IMR-90 (cell line): ENCODE data around the gene DPP8. TPM values are rescaled to one million over a fixed set of nuclear protein-coding genes. Genes with fewer than 3 reads are reported as not detected.

Source experiments
- ATAC-seq: fragments of 200-7000 bp; cut with Tn5 transposase; 2 replicates; pipeline ENCODE4 v1.9.1; 2020; ENCODE audit warnings: low read depth, mild to moderate bottlenecking, moderate library complexity
- Bru-seq: library from RNA; stranded (reverse); fragments of 400-500 nt; gene quantifications from one replicate; lab custom pipeline; 2021; lab: Mats Ljungman, UMichigan
- BruChase-seq, 2 experiments: library from RNA; stranded (reverse); fragments of 400-500 nt; gene quantifications; one replicate each; lab custom pipeline; 2021; lab: Mats Ljungman, UMichigan
- BruUV-seq: library from RNA; stranded (reverse); fragments of 400-500 nt; replicated peaks from 2 replicates; lab custom pipeline; 2021; lab: Mats Ljungman, UMichigan
- CTCF ChIA-PET: fragments of 300-600 bp; formaldehyde crosslinking; extraction: SDS; loops from one replicate; lab custom pipeline; 2021; ENCODE audit warnings: antibody characterized with exemption; lab: Yijun Ruan, JAX
- POLR2A ChIA-PET: fragments of 300-600 bp; sonication (Branson Sonifier 250); formaldehyde crosslinking; loops from one replicate; lab custom pipeline; 2022; ENCODE audit warnings: antibody characterized with exemption; ENCODE audit not compliant: unreplicated experiment; lab: Charles Lee
- DNase-seq: peaks from one replicate; pipeline ENCODE4 v3.0.0; 2013
- H2AFZ ChIP-seq: replicated peaks from 2 replicates; pipeline ENCODE3; 2013; ENCODE audit warnings: low read length, mild to moderate bottlenecking; ENCODE audit not compliant: poor library complexity
- H2AK5ac ChIP-seq: 2 replicates; pipeline ENCODE4 v1.6.1; 2013; ENCODE audit warnings: low read depth, low read length, inconsistent platforms
- H2AK9ac ChIP-seq: replicated peaks from 2 replicates; pipeline ENCODE3; 2013; ENCODE audit warnings: mild to moderate bottlenecking, low read depth, low read length, moderate library complexity; ENCODE audit not compliant: poor library complexity
- H2BK120ac ChIP-seq: 2 replicates; pipeline ENCODE4 v1.6.1; 2013; ENCODE audit warnings: low read depth, low read length, inconsistent platforms
- H2BK15ac ChIP-seq: 3 replicates; pipeline ENCODE4 v1.6.1; 2013; ENCODE audit warnings: low read depth, low read length, inconsistent platforms
- H2BK20ac ChIP-seq: 2 replicates; pipeline ENCODE4 v1.6.1; 2013; ENCODE audit warnings: low read depth, mild to moderate bottlenecking, inconsistent platforms, low read length, moderate library complexity
- H2BK5ac ChIP-seq: 2 replicates; pipeline ENCODE4 v1.6.1; 2013; ENCODE audit warnings: mild to moderate bottlenecking, low read depth, low read length, inconsistent platforms; ENCODE audit not compliant: poor library complexity, severe bottlenecking
- H3K14ac ChIP-seq: replicated peaks from 2 replicates; pipeline ENCODE4 v1.6.1; 2013; ENCODE audit warnings: low read depth, low read length, inconsistent platforms
- H3K18ac ChIP-seq: 2 replicates; pipeline ENCODE4 v1.6.1; 2013; ENCODE audit warnings: low read depth, low read length, control low read depth
- H3K23ac ChIP-seq: 2 replicates; pipeline ENCODE4 v1.6.1; 2013; ENCODE audit warnings: low read depth, low read length, inconsistent platforms
- H3K27ac ChIP-seq: 2 replicates; pipeline ENCODE4 v1.5.1; 2013; ENCODE audit warnings: mild to moderate bottlenecking, control low read depth, low read length; ENCODE audit not compliant: insufficient read depth
- H3K27me3 ChIP-seq: 2 replicates; pipeline ENCODE4 v1.6.1; 2013; ENCODE audit warnings: low read length; ENCODE audit not compliant: control insufficient read depth, insufficient read depth
- H3K36me3 ChIP-seq: 2 replicates; pipeline ENCODE4 v1.6.1; 2013; ENCODE audit warnings: low read length, mixed read lengths; ENCODE audit not compliant: control insufficient read depth, insufficient read depth
- H3K4ac ChIP-seq: 2 replicates; pipeline ENCODE4 v1.6.1; 2013; ENCODE audit warnings: low read depth, low read length, inconsistent platforms
- H3K4me1 ChIP-seq: 2 replicates; pipeline ENCODE4 v1.6.1; 2013; ENCODE audit warnings: low read length, mixed read lengths; ENCODE audit not compliant: control insufficient read depth, insufficient read depth
- H3K4me2 ChIP-seq: 2 replicates; pipeline ENCODE4 v1.6.1; 2013; ENCODE audit warnings: low read depth, mild to moderate bottlenecking, control low read depth, low read length, moderate library complexity
- H3K4me3 ChIP-seq: 2 replicates; pipeline ENCODE4 v1.5.1; 2013; ENCODE audit warnings: low read depth, mild to moderate bottlenecking, control low read depth, low read length, moderate library complexity; ENCODE audit not compliant: insufficient read depth
- H3K56ac ChIP-seq: 2 replicates; pipeline ENCODE4 v1.6.1; 2013; ENCODE audit warnings: low read length, inconsistent platforms; ENCODE audit not compliant: insufficient read depth; ENCODE audit errors: extremely low read depth
- H3K79me1 ChIP-seq, 2 experiments: 2 replicates each; pipeline ENCODE4 v1.6.1; 2013; ENCODE audit warnings: low read length in 2 of 2, inconsistent platforms in 1 of 2, low read depth in 1 of 2
- H3K9ac ChIP-seq: 2 replicates; pipeline ENCODE4 v1.6.1; 2013; ENCODE audit warnings: low read depth, low read length, control low read depth
- H3K9me1 ChIP-seq: 2 replicates; pipeline ENCODE4 v1.6.1; 2013; ENCODE audit warnings: low read length, inconsistent platforms; ENCODE audit not compliant: insufficient read depth
- H3K9me3 ChIP-seq: 2 replicates; pipeline ENCODE4 v1.6.1; 2013; ENCODE audit warnings: low read length; ENCODE audit not compliant: control insufficient read depth, insufficient read depth
- H4K20me1 ChIP-seq: 2 replicates; pipeline ENCODE4 v1.6.1; 2013; ENCODE audit warnings: low read length, inconsistent platforms; ENCODE audit not compliant: insufficient read depth
- H4K5ac ChIP-seq: 2 replicates; pipeline ENCODE4 v1.6.1; 2013; ENCODE audit warnings: mild to moderate bottlenecking, low read depth, low read length, control low read depth
- H4K8ac ChIP-seq, 2 experiments: 2 replicates each; pipeline ENCODE4 v1.6.1; 2013; ENCODE audit warnings: low read depth in 2 of 2, low read length in 2 of 2, control low read depth in 1 of 2, inconsistent platforms in 1 of 2
- H4K91ac ChIP-seq: 2 replicates; pipeline ENCODE4 v1.6.1; 2013; ENCODE audit warnings: low read depth, low read length, inconsistent platforms; ENCODE audit not compliant: insufficient read depth
- CHD1 ChIP-seq: IDR thresholded peaks from 2 replicates; pipeline ENCODE4 v1.6.1; 2012; ENCODE audit warnings: low read depth, low read length, improper control_type of control experiment
- CTCF ChIP-seq: conservative IDR thresholded peaks from 2 replicates; pipeline ENCODE4 v1.5.1; 2012; ENCODE audit warnings: mild to moderate bottlenecking, low read depth, low read length, improper control_type of control experiment
- MAFK ChIP-seq: IDR thresholded peaks from 2 replicates; pipeline ENCODE4 v1.6.1; 2012; ENCODE audit warnings: low read depth, low read length, improper control_type of control experiment
- MAZ ChIP-seq: IDR thresholded peaks from 2 replicates; pipeline ENCODE4 v1.6.1; 2012; ENCODE audit warnings: low read depth, mild to moderate bottlenecking, low read length, improper control_type of control experiment, moderate library complexity, borderline replicate concordance
- NFE2L2 ChIP-seq: fragments of 150-350 bp; IDR thresholded peaks from 2 replicates; pipeline ENCODE4 v1.6.1; 2016; ENCODE audit warnings: low read depth, mild to moderate bottlenecking, low read length
- POLR2A ChIP-seq: IDR thresholded peaks from 2 replicates; pipeline ENCODE4 v1.6.1; 2012; ENCODE audit warnings: mild to moderate bottlenecking, low read depth, low read length
- RAD21 ChIP-seq: IDR thresholded peaks from 2 replicates; pipeline ENCODE4 v1.6.1; 2012; ENCODE audit warnings: low read length, improper control_type of control experiment
- RCOR1 ChIP-seq: IDR thresholded peaks from 2 replicates; pipeline ENCODE4 v1.6.1; 2012; ENCODE audit warnings: mild to moderate bottlenecking, low read length, improper control_type of control experiment; ENCODE audit not compliant: insufficient replicate concordance
- RFX5 ChIP-seq: IDR thresholded peaks from 2 replicates; pipeline ENCODE4 v1.8.0; 2012; ENCODE audit warnings: low read depth, mild to moderate bottlenecking, low read length, moderate library complexity
- SMC3 ChIP-seq: fragments of 150-350 bp; IDR thresholded peaks from 2 replicates; pipeline ENCODE4 v1.6.1; 2016; ENCODE audit warnings: low read depth, mild to moderate bottlenecking, antibody characterized with exemption, low read length, moderate library complexity
- WGBS, 2 experiments: methylation state at CpG; one replicate each; pipeline versions ENCODE4 v1.1.5 to v1.1.7; 2013; ENCODE audit warnings: missing lambda C conversion rate in 2 of 2; ENCODE audit not compliant: insufficient read length in 1 of 2; ENCODE audit errors: extremely low coverage in 2 of 2; 5-methylcytosine and 5-hydroxymethylcytosine counted together
- dilution Hi-C: fragments of 300-500 bp; cut with HindIII; formaldehyde crosslinking; loops from one replicate; pipeline ENCODE4 v1.14.3; 2018; ENCODE audit warnings: low sequenced_read_pairs; ENCODE audit not compliant: unreplicated experiment
- in situ Hi-C: fragments of 300-500 bp; cut with MboI; formaldehyde crosslinking; loops from 3 replicates; pipeline ENCODE4 v1.14.3; 2019; ENCODE audit warnings: low sequenced_read_pairs, inconsistent platforms, mixed read lengths
- intact Hi-C: fragments of 100-400 bp; cut with micrococcal nuclease; formaldehyde crosslinking; loops from 2 replicates; pipeline ENCODE4 v1.10.0; 2022
- long read RNA-seq: library from polyadenylated mRNA; unstranded; transcript quantifications from one replicate; pipeline ENCODE4 v2.0.0, GENCODE V29; 2021; ENCODE audit not compliant: unreplicated experiment
- polyA plus RNA-seq, 3 experiments: library from polyadenylated mRNA; depleted of rRNA; stranded (reverse); fragments of >200 nt; gene quantifications; 2 replicates each; pipeline ENCODE4 v1.2.3, GENCODE V29; 2012; ENCODE audit warnings: low replicate concordance in 1 of 3
- total RNA-seq: library from RNA; depleted of rRNA; stranded (reverse); fragments of >200 nt; gene quantifications from 2 replicates; pipeline ENCODE4 v1.2.3, GENCODE V29; 2012; rRNA removed
- TF ChIP-seq, protein P1 (sequence below): fragments of 150-350 bp; IDR thresholded peaks from 2 replicates; pipeline ENCODE4 v1.6.1; 2016; ENCODE audit warnings: low read depth, mild to moderate bottlenecking, low read length, moderate library complexity, borderline replicate concordance

DPP8 gene
- total RNA-seq, result 29.4 and 35.6 TPM in 2 replicates
- polyA plus RNA-seq (2012; rRNA removed), result 10.1 and 10.7 TPM in 2 replicates
- 4.5 and 4.8 TPM in 2 replicates for polyA plus RNA-seq (2012; cell fraction: cytosol; rRNA removed)
- 4.1 and 15.2 TPM in 2 replicates for polyA plus RNA-seq (2012; cell fraction: nucleus; rRNA removed; ENCODE audit: low replicate concordance)
- percentile 82 among the genes with signal in this experiment for Bru-seq, nascent RNA
- BruChase-seq, experiment 1, labeled RNA remaining after a 6-hour chase, result percentile 89 among the genes with signal in this experiment
- percentile 80 among the genes with signal in this experiment for BruChase-seq, experiment 2, labeled RNA remaining after a 2-hour chase
- long read RNA-seq, transcript DPP8-201 (20 exons, 3,139 nt), result major isoform, 18 of 35 reads
- long read RNA-seq, partial matches to known transcripts, result 1 of 35 reads
- long read RNA-seq, other reads (novel, unspliced or antisense), result 13 of 35 reads

DNA sequence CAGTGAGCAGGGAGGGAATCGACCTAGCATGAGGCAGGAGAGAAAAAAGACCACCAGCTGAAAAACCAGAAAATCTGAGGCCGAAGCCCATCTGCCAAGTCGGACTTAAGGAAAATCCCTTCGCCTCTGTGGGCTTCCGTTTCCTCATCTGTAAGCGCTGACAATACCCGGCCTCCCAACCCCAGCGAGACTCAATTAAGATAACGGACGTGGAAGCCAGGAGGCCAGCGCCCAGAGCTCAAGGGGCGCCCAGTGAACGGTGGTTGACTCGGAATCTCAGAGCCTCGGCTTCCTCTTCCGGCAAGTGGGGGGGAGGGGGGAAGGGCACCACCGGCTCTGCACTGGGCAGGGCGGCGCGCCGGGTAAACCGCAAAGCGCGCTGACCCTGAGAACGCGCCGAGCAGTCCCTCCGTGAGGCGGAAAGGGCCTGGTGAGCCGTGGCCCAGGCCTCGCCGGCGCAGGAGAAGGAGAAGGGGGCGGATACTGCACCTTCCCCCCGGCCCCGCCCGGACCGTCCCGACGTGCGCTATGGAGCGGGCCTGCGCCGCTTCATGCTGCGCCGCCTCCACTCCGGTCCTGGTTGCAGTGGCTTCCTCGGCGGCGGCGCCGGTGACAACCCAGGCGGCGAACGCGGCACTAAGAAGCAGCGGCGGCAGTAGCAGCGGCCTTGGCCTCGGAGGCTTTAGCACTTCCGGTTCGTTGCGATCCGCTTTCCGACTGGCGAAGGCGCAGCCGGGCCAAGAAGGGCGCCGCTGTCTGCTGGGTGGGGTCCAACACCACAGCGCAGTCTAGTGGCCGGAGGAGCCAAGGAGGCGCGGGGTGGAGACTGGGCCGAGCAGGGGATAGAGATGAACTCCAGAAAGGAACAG, at the start of gene DPP8:
Gene DPP8, minus strand, starts transcription at position 693 of the 869 bp plus-strand sequence. CDS start 5,136 bp downstream, outside the sequence.
- Histone ChIP-seq H3K4ac (peak within 1 kb of the TSS; percentile 88), H3K27ac (peak within 1 kb of the TSS; percentile 89), H3K9me3 (no peaks in the 10 kb centered on the region), H3K9ac (peak within 1 kb of the TSS; percentile 97), H3K18ac (peak within 1 kb of the TSS; percentile 47), H3K4me1 (peaks cover 4% of the 10 kb centered on the region), H2AFZ (peak within 1 kb of the TSS; percentile 97), H2BK20ac (no peak within 1 kb of the TSS), H2BK120ac (peak within 1 kb of the TSS; percentile 42; the same call in 1 of the 2 replicates), H3K36me3 (peaks cover 5% of the 10 kb centered on the region), H3K4me3 (peak within 1 kb of the TSS; percentile 88), H3K9me1 (0 out of 2 replicates have a peak, but pooled peaks cover 2% of the 10 kb centered on the region), H3K23ac (peak within 1 kb of the TSS; percentile 85), H3K4me2 (peak within 1 kb of the TSS; percentile 99), H4K91ac (peak within 1 kb of the TSS; percentile 95), H3K56ac (peak within 1 kb of the TSS; percentile 85), H3K79me1 (peaks cover 24 to 30% of the 10 kb centered on the region in 2 experiments), H2AK9ac (peak within 1 kb of the TSS; percentile 95), H4K8ac (peak within 1 kb of the TSS; percentile 91 to 95), H2BK15ac (no peak within 1 kb of the TSS), H2BK5ac (peak within 1 kb of the TSS; percentile 79), H3K27me3 (no peaks in the 10 kb centered on the region), H2AK5ac (peak within 1 kb of the TSS; percentile 89), H4K20me1 (peaks cover 19% of the 10 kb centered on the region; the same call in 1 of the 2 replicates), H4K5ac (peak within 1 kb of the TSS; percentile 89), H3K14ac (peak within 1 kb of the TSS; percentile 65)
- ChIA-PET CTCF (interaction anchor here (1.3 kb wide), 1 partner anchor 13 kb away, joined by 4 read pairs; the partner anchor contains the start of gene HACD3), POLR2A (interaction anchor here (0.6 kb wide), 3 partner anchors 181 to 650 kb away, joined by 3 to 5 read pairs (median 4); no protein-coding TSS in a partner anchor)
- intact Hi-C loops (loop anchor here (2.0 kb wide), 1 partner anchor 14 kb away; the partner anchor contains the start of gene HACD3), dilution Hi-C loops (no loop called here), in situ Hi-C loops (no loop called here)
- WGBS, 2 experiments, result 0% methylated on average over 28 of the region's 75 CpGs; no CpG with 5 or more reads in 1 of the 2 experiments
- ATAC-seq (peak; percentile 99), DNase-seq (peak; percentile 94)
- BruUV-seq, result no TSS peak
- TF ChIP-seq RCOR1, result no peak
- TF ChIP-seq CHD1, result 0 out of 2 replicates have a peak, but pooled peaks have one; percentile 42
- TF ChIP-seq RAD21, result peak; percentile 27
- peak; percentile 94 for TF ChIP-seq CTCF
- peak; percentile 81; the same call in 1 of the 2 replicates for TF ChIP-seq MAZ
- no peak for TF ChIP-seq MAFK
- TF ChIP-seq, protein P1, sequence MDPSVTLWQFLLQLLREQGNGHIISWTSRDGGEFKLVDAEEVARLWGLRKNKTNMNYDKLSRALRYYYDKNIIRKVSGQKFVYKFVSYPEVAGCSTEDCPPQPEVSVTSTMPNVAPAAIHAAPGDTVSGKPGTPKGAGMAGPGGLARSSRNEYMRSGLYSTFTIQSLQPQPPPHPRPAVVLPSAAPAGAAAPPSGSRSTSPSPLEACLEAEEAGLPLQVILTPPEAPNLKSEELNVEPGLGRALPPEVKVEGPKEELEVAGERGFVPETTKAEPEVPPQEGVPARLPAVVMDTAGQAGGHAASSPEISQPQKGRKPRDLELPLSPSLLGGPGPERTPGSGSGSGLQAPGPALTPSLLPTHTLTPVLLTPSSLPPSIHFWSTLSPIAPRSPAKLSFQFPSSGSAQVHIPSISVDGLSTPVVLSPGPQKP, result no peak
- TF ChIP-seq RFX5, result no peak
- no peak for TF ChIP-seq NFE2L2
- TF ChIP-seq POLR2A, result peak; percentile 78
- TF ChIP-seq SMC3, result peak; percentile 34; the same call in 1 of the 2 replicates
